HUES48 (cell line): ENCODE results near the gene GUCY2F.

Source experiments
- H3K27ac ChIP-seq: one replicate; pipeline ENCODE4 v1.7.0; 2013; ENCODE audit warnings: low read depth, low read length, inconsistent platforms
- H3K27me3 ChIP-seq: 2 replicates; pipeline ENCODE4 v1.6.1; 2013; ENCODE audit warnings: mild to moderate bottlenecking, low read length; ENCODE audit not compliant: control insufficient read depth, insufficient read depth
- H3K36me3 ChIP-seq: 2 replicates; pipeline ENCODE4 v1.6.1; 2013; ENCODE audit warnings: low read length; ENCODE audit not compliant: control insufficient read depth, insufficient read depth
- H3K4me1 ChIP-seq: 2 replicates; pipeline ENCODE4 v1.6.1; 2013; ENCODE audit warnings: mild to moderate bottlenecking, low read length; ENCODE audit not compliant: control insufficient read depth, insufficient read depth
- H3K4me3 ChIP-seq: 2 replicates; pipeline ENCODE4 v1.5.1; 2013; ENCODE audit warnings: mild to moderate bottlenecking, low read depth, low read length
- H3K9ac ChIP-seq: 2 replicates; pipeline ENCODE4 v1.6.1; 2013; ENCODE audit warnings: mild to moderate bottlenecking, low read depth, low read length, moderate library complexity
- H3K9me3 ChIP-seq: 2 replicates; pipeline ENCODE4 v1.6.1; 2013; ENCODE audit warnings: low read length; ENCODE audit not compliant: control insufficient read depth, insufficient read depth

The GUCY2F gene

DNA sequence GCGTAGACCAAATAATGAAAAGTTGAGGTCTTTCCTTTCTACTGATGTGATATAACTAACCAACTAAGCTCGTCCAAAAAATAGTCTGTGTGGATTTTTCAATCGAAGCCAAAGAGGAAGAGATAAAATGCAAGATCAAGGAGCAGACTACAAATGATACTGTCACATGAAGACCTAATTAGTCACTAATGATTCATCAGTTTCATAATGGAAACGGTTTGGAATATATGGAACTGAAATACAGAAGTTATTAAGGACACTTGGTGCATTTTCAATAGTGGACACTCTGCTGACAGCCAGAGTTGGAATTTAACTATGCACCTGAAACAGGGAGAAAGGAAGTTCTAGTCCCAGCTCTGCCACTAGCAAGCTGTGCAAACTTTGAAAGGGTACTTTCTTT, 119.8 kb downstream of the GUCY2F start:
- Histone ChIP-seq H3K9ac (no peak overlapping the region), H3K27me3 (no peaks in the 10 kb centered on the region), H3K4me3 (no peak overlapping the region), H3K9me3 (no peaks in the 10 kb centered on the region), H3K27ac (no peak overlapping the region), H3K4me1 (0 out of 2 replicates have a peak, but pooled peaks cover 3% of the 10 kb centered on the region), H3K36me3 (no peaks in the 10 kb centered on the region)

DNA sequence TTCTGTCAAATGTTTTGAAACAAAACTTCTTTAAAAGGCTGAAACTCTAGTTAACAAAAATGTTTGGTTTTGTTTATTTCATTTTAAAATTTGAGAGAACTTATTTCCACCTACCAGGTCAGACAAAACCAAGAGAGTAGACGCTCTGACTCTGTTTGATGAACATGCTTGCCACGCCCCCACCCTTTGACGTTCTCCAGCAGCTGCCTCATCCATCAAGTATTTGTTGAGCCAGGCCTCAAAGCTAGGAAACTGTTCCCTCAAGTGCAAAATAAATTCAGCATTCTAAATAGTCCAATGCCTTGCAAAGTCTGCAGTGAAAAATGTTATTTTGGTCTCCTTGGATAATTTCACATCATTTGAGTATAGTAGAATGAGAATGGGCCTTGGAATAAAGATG, 121.6 kb downstream of the GUCY2F start:
- Histone ChIP-seq H3K27me3 (no peaks in the 10 kb centered on the region), H3K9me3 (no peaks in the 10 kb centered on the region), H3K4me1 (0 out of 2 replicates have a peak, but pooled peaks cover 6% of the 10 kb centered on the region), H3K9ac (no peak overlapping the region), H3K27ac (no peak overlapping the region), H3K36me3 (no peaks in the 10 kb centered on the region), H3K4me3 (no peak overlapping the region)

DNA sequence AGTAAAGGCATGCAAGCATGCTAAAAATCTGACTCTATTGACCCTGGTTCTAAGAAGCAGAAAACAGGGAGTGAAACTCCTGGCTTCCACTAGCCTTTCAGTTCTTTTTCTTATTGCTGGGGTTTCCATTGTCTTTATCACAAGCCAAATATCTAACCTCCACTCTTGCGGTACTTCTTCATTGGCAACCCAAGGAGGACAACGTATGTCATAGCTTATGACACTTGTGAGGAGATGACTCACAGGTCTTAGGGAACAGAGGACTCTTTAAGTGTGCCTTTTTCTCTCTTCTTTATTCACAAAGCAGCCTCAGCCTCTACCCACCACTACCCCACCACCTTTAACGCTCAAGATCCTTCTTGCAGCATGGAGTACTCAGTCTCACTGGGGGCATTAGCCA, 124.2 kb downstream of the GUCY2F start:
- H3K4me3 ChIP-seq = no peak overlapping the region
- H3K9me3 ChIP-seq = no peaks in the 10 kb centered on the region
- 0 out of 2 replicates have a peak, but pooled peaks cover 3% of the 10 kb centered on the region for H3K4me1 ChIP-seq
- no peak overlapping the region for H3K9ac ChIP-seq
- no peaks in the 10 kb centered on the region for H3K36me3 ChIP-seq
- peaks cover 13% of the 10 kb centered on the region for H3K27me3 ChIP-seq
- H3K27ac ChIP-seq = no peak overlapping the region

DNA sequence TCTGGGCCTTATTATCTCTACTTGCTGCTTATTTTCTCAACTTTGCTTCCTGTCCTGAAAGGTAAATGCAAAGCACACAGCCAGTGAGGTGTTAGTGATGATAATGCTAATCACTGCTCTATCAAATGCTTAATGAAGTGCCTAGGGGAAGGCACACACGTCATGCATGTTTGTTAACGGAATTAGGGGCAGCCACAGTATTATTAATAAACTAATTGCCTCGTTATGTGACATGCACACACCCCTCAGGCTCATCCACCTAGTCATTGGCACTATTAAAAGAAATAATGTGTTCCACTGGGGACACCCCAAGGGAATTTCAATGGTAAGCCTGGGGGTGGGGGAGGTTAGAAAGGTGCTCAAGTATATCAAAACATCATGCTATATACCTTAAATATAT, 125.2 kb downstream of the GUCY2F start:
- Histone ChIP-seq H3K27me3 (peaks cover 13% of the 10 kb centered on the region), H3K36me3 (no peaks in the 10 kb centered on the region), H3K4me1 (0 out of 2 replicates have a peak, but pooled peaks cover 3% of the 10 kb centered on the region), H3K9me3 (no peaks in the 10 kb centered on the region), H3K4me3 (no peak overlapping the region), H3K27ac (no peak overlapping the region), H3K9ac (no peak overlapping the region)

- Histone ChIP-seq H3K9me3 (no peaks in the 10 kb centered on the region), H3K36me3 (no peaks in the 10 kb centered on the region), H3K27me3 (peaks cover 13% of the 10 kb centered on the region), H3K9ac (no peak overlapping the region), H3K4me1 (0 out of 2 replicates have a peak, but pooled peaks cover 3% of the 10 kb centered on the region), H3K27ac (no peak overlapping the region), H3K4me3 (no peak overlapping the region)
These were observed 129.8 kb downstream of the GUCY2F start for GRCh38 chrX:109352066-109352588.

DNA sequence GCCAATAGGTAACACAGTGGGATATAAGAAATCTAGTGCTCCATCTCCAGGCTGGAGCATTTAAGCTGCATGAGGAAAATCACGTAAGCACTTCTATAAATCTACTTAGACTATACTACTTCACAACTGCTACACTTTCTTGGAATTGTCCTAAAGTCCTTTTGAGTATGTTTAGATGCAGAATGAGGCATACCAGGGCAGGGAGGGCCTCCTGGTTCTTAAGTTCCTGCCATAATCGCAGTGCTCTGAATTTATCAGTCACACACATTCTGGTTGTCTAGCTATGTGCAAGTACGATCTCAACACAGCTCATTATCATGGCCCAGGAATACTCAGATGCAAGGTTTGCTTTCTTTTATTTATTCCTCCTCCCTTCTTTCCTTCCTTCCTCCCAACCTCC, 130.3 kb downstream of the GUCY2F start:
- Histone ChIP-seq H3K27ac (no peak overlapping the region), H3K27me3 (peaks cover 13% of the 10 kb centered on the region), H3K9me3 (no peaks in the 10 kb centered on the region), H3K36me3 (no peaks in the 10 kb centered on the region), H3K4me3 (no peak overlapping the region), H3K9ac (no peak overlapping the region), H3K4me1 (0 out of 2 replicates have a peak, but pooled peaks cover 1% of the 10 kb centered on the region)

GRCh38 chrX:109350551-109350950, 131.3 kb downstream of the GUCY2F start:
- no peaks in the 10 kb centered on the region for H3K36me3 ChIP-seq
- H3K4me1 ChIP-seq = no peaks in the 10 kb centered on the region
- peaks cover 13% of the 10 kb centered on the region for H3K27me3 ChIP-seq
- H3K9ac ChIP-seq = no peak overlapping the region
- H3K4me3 ChIP-seq = no peak overlapping the region
- H3K9me3 ChIP-seq = no peaks in the 10 kb centered on the region
- no peak overlapping the region for H3K27ac ChIP-seq

- peaks cover 11% of the 10 kb centered on the region for H3K27me3 ChIP-seq
- H3K27ac ChIP-seq = no peak overlapping the region
- no peak overlapping the region for H3K9ac ChIP-seq
- no peak overlapping the region for H3K4me3 ChIP-seq
- H3K9me3 ChIP-seq = no peaks in the 10 kb centered on the region
- H3K36me3 ChIP-seq = no peaks in the 10 kb centered on the region
- H3K4me1 ChIP-seq = no peaks in the 10 kb centered on the region
These were observed 131.8 kb downstream of the GUCY2F start for GRCh38 chrX:109350051-109350450.

DNA sequence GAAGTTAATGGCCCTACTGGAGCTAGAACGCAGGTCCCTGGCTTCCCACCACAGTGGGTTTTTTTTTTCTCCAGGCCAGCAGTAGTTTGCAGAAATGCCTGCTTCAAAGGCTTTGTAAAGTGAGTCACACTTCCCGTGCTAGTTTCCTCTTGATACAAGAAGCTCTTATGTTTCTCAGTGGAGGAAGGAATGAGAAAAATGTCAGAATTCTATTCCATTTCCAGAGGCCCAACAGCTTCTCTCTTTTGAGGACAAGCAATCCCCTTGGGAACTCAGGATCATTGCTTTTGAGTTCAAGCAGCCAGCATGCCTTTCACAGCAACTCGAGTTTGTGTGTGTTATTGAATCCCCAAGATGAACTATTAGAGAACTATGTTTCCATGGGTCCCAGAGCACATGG, 134.3 kb downstream of the GUCY2F start:
- Histone ChIP-seq H3K36me3 (no peaks in the 10 kb centered on the region), H3K27me3 (peaks cover 6% of the 10 kb centered on the region), H3K27ac (peak overlapping the region; percentile 77), H3K9ac (no peak overlapping the region), H3K4me1 (no peaks in the 10 kb centered on the region), H3K9me3 (no peaks in the 10 kb centered on the region), H3K4me3 (no peak overlapping the region)

GRCh38 chrX:109346491-109346890, 135.4 kb downstream of the GUCY2F start:
- H3K4me3 ChIP-seq = no peak overlapping the region
- no peak overlapping the region for H3K27ac ChIP-seq
- H3K36me3 ChIP-seq = no peaks in the 10 kb centered on the region
- H3K9me3 ChIP-seq = 0 out of 2 replicates have a peak, but pooled peaks cover 3% of the 10 kb centered on the region
- H3K27me3 ChIP-seq = peaks cover 10% of the 10 kb centered on the region
- H3K4me1 ChIP-seq = no peaks in the 10 kb centered on the region
- H3K9ac ChIP-seq = no peak overlapping the region

DNA sequence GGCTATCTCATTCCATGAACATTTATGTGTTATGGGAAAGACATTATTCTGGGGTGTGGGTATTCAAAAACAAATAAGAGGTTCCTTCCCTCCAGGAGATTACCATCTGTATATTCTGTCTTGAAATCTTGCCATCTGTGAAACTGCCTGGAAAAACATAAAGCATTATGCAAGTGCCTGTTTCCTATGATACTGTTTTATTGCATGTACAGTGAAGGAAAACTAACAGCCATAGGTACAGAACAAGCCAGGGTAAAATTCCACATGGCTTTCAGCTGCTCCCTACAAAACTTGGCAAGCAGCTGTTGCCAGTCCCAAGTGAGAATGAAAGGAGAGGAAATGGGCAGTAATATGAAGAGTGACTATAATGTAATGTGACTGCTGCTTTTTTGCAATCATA, 136.0 kb downstream of the GUCY2F start:
- Histone ChIP-seq H3K27me3 (peaks cover 10% of the 10 kb centered on the region), H3K4me3 (no peak overlapping the region), H3K9me3 (0 out of 2 replicates have a peak, but pooled peaks cover 3% of the 10 kb centered on the region), H3K9ac (no peak overlapping the region), H3K36me3 (no peaks in the 10 kb centered on the region), H3K4me1 (no peaks in the 10 kb centered on the region), H3K27ac (no peak overlapping the region)
